Mesenchymal stem cell (in vitro differentiated cells and primary cell): ENCODE measurements around the gene MSI1.
A peak's percentile ranks its signal among the peaks of the same experiment; 100 is the strongest.

ENCODE experiments used
- DNase-seq: peaks from one replicate; pipeline ENCODE4 v3.0.0-alpha.2; 2013
- H2AFZ ChIP-seq: one replicate; pipeline ENCODE4 v1.6.1; 2013; ENCODE audit warnings: low read depth, mild to moderate bottlenecking, control low read depth, inconsistent platforms, low read length, moderate library complexity
- H2AK5ac ChIP-seq: 2 replicates; pipeline ENCODE4 v1.6.1; 2013; ENCODE audit warnings: low read length, moderate library complexity, mild to moderate bottlenecking, inconsistent platforms; ENCODE audit not compliant: severe bottlenecking
- H2BK120ac ChIP-seq: one replicate; pipeline ENCODE4 v1.6.1; 2013; ENCODE audit warnings: low read depth, mild to moderate bottlenecking, inconsistent platforms, low read length, moderate library complexity
- H2BK12ac ChIP-seq, 2 experiments: one replicate each; pipeline ENCODE4 v1.6.1; 2013; ENCODE audit warnings: inconsistent platforms in 2 of 2, low read length in 2 of 2, mild to moderate bottlenecking in 2 of 2, moderate library complexity in 2 of 2, control low read depth in 1 of 2
- H2BK15ac ChIP-seq: one replicate; pipeline ENCODE4 v1.6.1; 2013; ENCODE audit warnings: mild to moderate bottlenecking, low read depth, inconsistent platforms; ENCODE audit not compliant: poor library complexity, severe bottlenecking
- H2BK5ac ChIP-seq: 2 replicates; pipeline ENCODE4 v1.6.1; 2013; ENCODE audit warnings: low read depth, mild to moderate bottlenecking, low read length, control low read depth, inconsistent platforms; ENCODE audit not compliant: poor library complexity, severe bottlenecking
- H3K14ac ChIP-seq, 2 experiments: one replicate each; pipeline ENCODE4 v1.6.1; 2013; ENCODE audit warnings: inconsistent platforms in 2 of 2, low read length in 2 of 2, control low read depth in 1 of 2, mild to moderate bottlenecking in 1 of 2, moderate library complexity in 1 of 2
- H3K18ac ChIP-seq, 2 experiments: one replicate each; pipeline ENCODE4 v1.6.1; 2013; ENCODE audit warnings: inconsistent platforms in 2 of 2, low read length in 2 of 2, control low read depth in 1 of 2, low read depth in 1 of 2, mild to moderate bottlenecking in 1 of 2
- H3K23ac ChIP-seq, 2 experiments: one replicate each; pipeline ENCODE4 v1.6.1; 2013; ENCODE audit warnings: inconsistent platforms in 2 of 2, low read length in 2 of 2, mild to moderate bottlenecking in 2 of 2, moderate library complexity in 2 of 2, control low read depth in 1 of 2
- H3K27ac ChIP-seq: 2 replicates; pipeline ENCODE4 v1.5.1; 2013; ENCODE audit warnings: mild to moderate bottlenecking, moderate library complexity, low read length, control low read depth, inconsistent platforms; ENCODE audit not compliant: poor library complexity, severe bottlenecking
- H3K27me3 ChIP-seq, 2 experiments: 2 replicates each; pipeline versions ENCODE4 v1.6.1 to v1.7.0; 2013; ENCODE audit warnings: low read length in 2 of 2, mild to moderate bottlenecking in 2 of 2, moderate library complexity in 2 of 2, control low read depth in 1 of 2, inconsistent platforms in 1 of 2; ENCODE audit not compliant: control insufficient read depth in 1 of 2, insufficient read depth in 1 of 2
- H3K36me3 ChIP-seq, 2 experiments: 2 replicates each; pipeline versions ENCODE4 v1.6.1 to v1.7.0; 2013; ENCODE audit warnings: low read length in 2 of 2, control low read depth in 1 of 2, inconsistent platforms in 1 of 2, low read depth in 1 of 2, mild to moderate bottlenecking in 1 of 2; ENCODE audit not compliant: insufficient read depth in 2 of 2, control insufficient read depth in 1 of 2
- H3K4ac ChIP-seq, 2 experiments: one replicate each; pipeline ENCODE4 v1.6.1; 2013; ENCODE audit warnings: inconsistent platforms in 2 of 2, low read length in 2 of 2, mild to moderate bottlenecking in 2 of 2, moderate library complexity in 2 of 2, control low read depth in 1 of 2, low read depth in 1 of 2
- H3K4me1 ChIP-seq: 2 replicates; pipeline ENCODE4 v1.6.1; 2013; ENCODE audit warnings: low read depth, low read length, control low read depth; ENCODE audit not compliant: control insufficient read depth, insufficient read depth
- H3K4me2 ChIP-seq: 2 replicates; pipeline ENCODE4 v1.6.1; 2013; ENCODE audit warnings: low read length, mild to moderate bottlenecking, inconsistent platforms; ENCODE audit not compliant: poor library complexity, severe bottlenecking
- H3K4me3 ChIP-seq, 2 experiments: 2 replicates each; pipeline versions ENCODE4 v1.5.1 to v1.7.0; 2013; ENCODE audit warnings: low read length in 2 of 2, mild to moderate bottlenecking in 2 of 2, control low read depth in 1 of 2, low read depth in 1 of 2; ENCODE audit not compliant: insufficient read depth in 1 of 2
- H3K79me1 ChIP-seq: replicated peaks from 2 replicates; pipeline ENCODE4 v1.6.1; 2013; ENCODE audit warnings: mild to moderate bottlenecking, control low read depth, low read length, inconsistent platforms; ENCODE audit not compliant: poor library complexity, severe bottlenecking
- H3K9ac ChIP-seq: 2 replicates; pipeline ENCODE4 v1.7.0; 2013; ENCODE audit warnings: mild to moderate bottlenecking, low read length, moderate library complexity
- H3K9me3 ChIP-seq: 2 replicates; pipeline ENCODE4 v1.7.0; 2013; ENCODE audit warnings: mild to moderate bottlenecking, low read length; ENCODE audit not compliant: control insufficient read depth
- H4K8ac ChIP-seq: one replicate; pipeline ENCODE4 v1.6.1; 2013; ENCODE audit warnings: inconsistent platforms, mild to moderate bottlenecking, low read length, moderate library complexity
- H4K91ac ChIP-seq: one replicate; pipeline ENCODE4 v1.6.1; 2013; ENCODE audit warnings: mild to moderate bottlenecking, low read length, inconsistent platforms
- whole genome bisulfite sequencing: methylation state at CpG from one replicate; pipeline ENCODE4 v1.1.7; 2013; ENCODE audit warnings: mixed read lengths; 5-methylcytosine and 5-hydroxymethylcytosine counted together

Gene MSI1

DNA sequence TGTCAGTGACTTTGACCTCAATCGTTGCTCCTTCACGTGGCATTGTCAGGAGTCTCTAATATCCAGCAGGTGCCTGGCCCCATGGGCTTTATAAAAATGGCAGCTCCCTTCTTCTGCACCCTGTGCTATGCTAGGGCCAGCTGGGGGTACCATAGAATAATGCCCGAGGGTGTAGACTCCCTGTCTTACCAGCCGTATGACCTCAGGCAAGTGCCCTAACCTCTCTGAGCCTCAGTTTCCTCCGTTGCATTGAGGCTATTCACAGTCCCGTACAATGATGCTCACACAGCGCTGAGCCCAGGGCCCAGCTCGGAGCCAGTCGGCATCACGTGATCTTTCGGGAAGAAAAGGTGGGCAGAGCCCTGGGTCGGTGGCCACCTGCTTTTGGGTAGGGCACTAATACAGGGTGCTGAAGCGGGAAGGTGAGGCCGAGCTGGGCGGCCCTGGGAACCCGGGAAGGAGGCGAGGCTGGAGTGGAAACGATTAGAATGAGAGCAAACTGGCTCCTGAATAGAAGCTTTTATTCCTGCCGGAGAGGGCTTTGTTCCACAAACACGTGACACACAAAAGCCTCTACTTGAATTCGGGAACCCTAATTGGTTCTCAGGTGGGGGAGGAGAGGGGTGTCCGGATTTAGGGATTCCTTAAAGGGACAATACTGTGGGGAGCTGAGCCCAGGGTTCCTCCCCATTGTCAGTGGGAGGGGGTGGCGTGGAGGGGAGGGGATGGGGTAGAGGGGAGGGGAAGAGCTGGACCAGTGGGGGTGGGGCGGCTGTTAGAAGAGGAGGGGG is 19.9 kb upstream of the MSI1 start:
- no peak overlapping the region for H2AFZ ChIP-seq
- H3K27ac ChIP-seq, result no peak overlapping the region
- no peak overlapping the region for H3K4me2 ChIP-seq
- H3K14ac ChIP-seq, result no peak overlapping the region
- H3K23ac ChIP-seq, result no peak overlapping the region
- peak overlapping the region in 1 of 2 experiments; percentile 62 for H3K18ac ChIP-seq
- H2BK12ac ChIP-seq, result no peak overlapping the region
- H2AK5ac ChIP-seq, result no peak overlapping the region
- H3K4me1 ChIP-seq, result peaks cover 4% of the 10 kb centered on the region
- no peaks in the 10 kb centered on the region for H3K79me1 ChIP-seq
- H3K4me3 ChIP-seq, result no peak overlapping the region
- no peak overlapping the region for H2BK5ac ChIP-seq
- H3K9me3 ChIP-seq, result no peaks in the 10 kb centered on the region
- DNase-seq, result no peak
- no peaks in the 10 kb centered on the region for H3K36me3 ChIP-seq
- H4K8ac ChIP-seq, result no peak overlapping the region
- 12% methylated on average over 24 of the region's 24 CpGs for WGBS
- no peak overlapping the region for H2BK15ac ChIP-seq
- no peak overlapping the region for H4K91ac ChIP-seq
- no peak overlapping the region for H3K4ac ChIP-seq
- H2BK120ac ChIP-seq, result no peak overlapping the region
- H3K27me3 ChIP-seq, result peaks cover 32 to 51% of the 10 kb centered on the region in 2 experiments
- H3K9ac ChIP-seq, result no peak overlapping the region

- H2BK5ac ChIP-seq, result no peak overlapping the region
- H2AK5ac ChIP-seq, result no peak overlapping the region
- no peak overlapping the region for H3K9ac ChIP-seq
- no peaks in the 10 kb centered on the region for H3K36me3 ChIP-seq
- H3K79me1 ChIP-seq, result no peaks in the 10 kb centered on the region
- no peak overlapping the region for H3K27ac ChIP-seq
- H3K4me1 ChIP-seq, result no peaks in the 10 kb centered on the region
- WGBS, result 41% methylated on average over 6 of the region's 6 CpGs
- no peak overlapping the region for H2AFZ ChIP-seq
- H2BK120ac ChIP-seq, result no peak overlapping the region
- no peak overlapping the region for H3K4me3 ChIP-seq
- H3K9me3 ChIP-seq, result no peaks in the 10 kb centered on the region
- no peak overlapping the region for H4K91ac ChIP-seq
- no peak overlapping the region for H3K4ac ChIP-seq
- peak; percentile 73 for DNase-seq
- H3K14ac ChIP-seq, result no peak overlapping the region
- no peak overlapping the region for H4K8ac ChIP-seq
- H3K23ac ChIP-seq, result no peak overlapping the region
- H2BK15ac ChIP-seq, result no peak overlapping the region
- H3K4me2 ChIP-seq, result no peak overlapping the region
- H3K18ac ChIP-seq, result no peak overlapping the region
- H3K27me3 ChIP-seq, result peaks cover 6 to 29% of the 10 kb centered on the region in 2 experiments
- H2BK12ac ChIP-seq, result no peak overlapping the region
These were observed 12.9 kb upstream of the MSI1 start for GRCh38 chr12:120381752-120382419.

- no peak overlapping the region for H3K9ac ChIP-seq
- H3K9me3 ChIP-seq, result no peaks in the 10 kb centered on the region
- peaks cover 26 to 61% of the 10 kb centered on the region in 2 experiments for H3K27me3 ChIP-seq
- H2BK12ac ChIP-seq, result no peak overlapping the region
- no peaks in the 10 kb centered on the region for H3K36me3 ChIP-seq
- H2BK15ac ChIP-seq, result no peak overlapping the region
- no peak overlapping the region for H2AK5ac ChIP-seq
- H3K79me1 ChIP-seq, result no peaks in the 10 kb centered on the region
- no peak overlapping the region for H3K23ac ChIP-seq
- no peak overlapping the region for H3K14ac ChIP-seq
- H2BK5ac ChIP-seq, result no peak overlapping the region
- H3K4me1 ChIP-seq, result no peaks in the 10 kb centered on the region
- no peak overlapping the region for H2AFZ ChIP-seq
- H4K91ac ChIP-seq, result no peak overlapping the region
- H3K4me3 ChIP-seq, result no peak overlapping the region
- H3K4ac ChIP-seq, result no peak overlapping the region
- DNase-seq, result no peak
- no peak overlapping the region for H3K4me2 ChIP-seq
- H3K27ac ChIP-seq, result no peak overlapping the region
- no peak overlapping the region for H3K18ac ChIP-seq
- H4K8ac ChIP-seq, result no peak overlapping the region
- WGBS, result 88% methylated on average over 4 of the region's 5 CpGs
- H2BK120ac ChIP-seq, result no peak overlapping the region
These were observed 9.1 kb upstream of the MSI1 start for GRCh38 chr12:120378036-120378435.

DNA sequence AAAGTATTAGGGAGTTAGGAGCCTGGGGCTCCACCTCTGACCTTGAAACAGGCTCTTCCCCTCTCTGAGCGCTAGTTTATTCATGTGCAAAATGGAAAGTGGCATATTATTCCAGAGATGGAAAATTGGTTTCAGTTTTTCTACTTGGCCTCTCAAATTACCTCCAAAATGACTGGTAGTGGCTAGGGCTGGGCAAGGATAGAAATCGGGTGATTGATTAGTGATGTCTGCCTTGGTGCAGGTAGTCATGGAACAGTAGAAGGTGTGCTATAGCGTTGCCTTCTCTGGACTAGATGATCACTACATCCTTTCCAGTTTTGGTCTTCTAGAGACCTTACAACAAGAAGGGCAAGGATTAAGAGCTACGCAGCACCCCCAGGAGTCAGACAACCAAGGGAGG is 8.6 kb upstream of the MSI1 start:
- DNase-seq, result no peak
- Histone ChIP-seq H3K4ac (no peak overlapping the region), H3K9me3 (no peaks in the 10 kb centered on the region), H3K4me2 (no peak overlapping the region), H2AFZ (no peak overlapping the region), H3K4me3 (no peak overlapping the region), H2AK5ac (no peak overlapping the region), H4K8ac (no peak overlapping the region), H2BK12ac (no peak overlapping the region), H2BK5ac (no peak overlapping the region), H3K9ac (no peak overlapping the region), H3K14ac (no peak overlapping the region), H2BK15ac (no peak overlapping the region), H3K36me3 (no peaks in the 10 kb centered on the region), H2BK120ac (no peak overlapping the region), H3K27me3 (peaks cover 31 to 62% of the 10 kb centered on the region in 2 experiments), H3K79me1 (no peaks in the 10 kb centered on the region), H3K4me1 (no peaks in the 10 kb centered on the region), H3K18ac (no peak overlapping the region), H4K91ac (no peak overlapping the region), H3K23ac (no peak overlapping the region), H3K27ac (no peak overlapping the region)
- no CpG with 5 or more reads among the region's 4 CpGs for WGBS
